GM18858 (cell line): Measurements from ENCODE around the gene HDAC11.

Experiments
- ATAC-seq: cut with Tn5 transposase; IDR thresholded peaks from one replicate; pipeline ENCODE4 v1.9.1; 2021; ENCODE audit not compliant: unreplicated experiment

HDAC11 gene

DNA sequence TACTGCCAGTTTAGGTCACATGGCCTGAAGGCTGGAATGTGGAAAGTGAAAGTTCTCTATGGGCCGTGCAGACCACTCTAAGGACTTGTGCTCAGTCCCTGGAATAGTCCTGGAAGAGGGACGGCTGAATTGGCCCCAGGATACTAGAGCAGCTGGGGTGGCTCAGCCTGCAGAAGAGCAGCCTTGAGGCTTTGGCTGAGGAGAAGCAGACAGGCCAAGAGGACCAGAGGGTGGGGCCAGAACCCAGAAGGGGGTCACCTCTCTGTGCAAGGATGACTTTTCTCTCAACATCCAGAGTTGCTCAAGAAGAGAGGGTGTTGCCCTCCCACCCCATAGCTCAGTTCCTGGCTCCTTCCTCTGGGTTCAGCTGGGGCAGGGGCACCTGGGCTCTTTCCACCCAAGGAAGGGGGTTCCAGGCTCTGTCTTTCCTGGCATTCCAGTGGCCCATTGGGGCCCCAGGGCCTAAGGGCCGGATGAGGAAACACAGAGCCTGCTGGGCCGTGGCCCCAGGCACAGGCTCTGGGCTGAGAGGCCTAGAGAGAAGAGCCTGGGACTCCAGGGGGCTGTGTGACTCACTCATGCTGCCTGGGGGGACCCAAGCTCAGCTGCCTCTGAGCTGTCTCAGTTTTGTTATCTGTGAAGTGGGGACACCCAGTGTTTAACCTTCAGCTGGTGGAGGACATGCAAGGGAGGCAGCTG lies 60.3 kb downstream of the HDAC11 start:
- no peak for ATAC-seq

DNA sequence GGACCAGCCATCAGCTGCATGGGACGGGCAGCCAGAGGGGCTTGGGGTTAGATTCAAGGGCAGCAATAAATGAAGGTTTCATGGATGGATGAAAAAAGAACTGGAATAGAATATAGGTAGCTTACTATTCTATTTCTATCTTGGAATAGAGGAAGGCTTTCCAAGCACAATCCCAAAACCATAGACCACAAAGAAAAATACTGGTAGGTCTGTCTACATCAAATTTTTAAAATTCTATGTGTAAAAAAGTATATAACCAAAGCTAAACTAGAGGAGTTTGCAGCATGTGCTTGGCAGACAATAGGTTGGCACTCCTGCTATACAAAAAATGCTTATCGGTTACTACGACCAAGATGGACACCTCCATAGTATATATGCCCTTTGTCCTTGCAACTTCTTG lies 61.6 kb downstream of the HDAC11 start:
- no peak for ATAC-seq

DNA sequence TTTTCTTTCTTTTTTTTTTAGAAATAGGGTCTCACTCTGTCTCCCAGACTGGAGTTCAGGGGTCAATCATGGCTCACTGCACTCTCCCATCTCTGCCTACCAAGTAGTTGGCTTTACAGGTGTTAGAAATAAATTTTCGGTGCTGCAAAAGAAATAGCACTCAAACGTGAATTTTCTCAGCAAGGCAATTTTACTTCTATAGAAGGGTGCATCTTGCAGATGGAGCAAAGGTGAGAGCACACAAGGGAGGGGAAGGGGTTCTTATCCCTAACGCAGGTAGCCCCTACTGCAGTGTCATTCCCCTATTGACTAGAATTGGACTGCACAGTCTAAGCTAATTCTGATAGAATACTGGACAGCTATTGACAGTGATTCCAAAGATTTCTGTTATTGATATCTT lies 62.0 kb downstream of the HDAC11 start:
- ATAC-seq = no peak

DNA sequence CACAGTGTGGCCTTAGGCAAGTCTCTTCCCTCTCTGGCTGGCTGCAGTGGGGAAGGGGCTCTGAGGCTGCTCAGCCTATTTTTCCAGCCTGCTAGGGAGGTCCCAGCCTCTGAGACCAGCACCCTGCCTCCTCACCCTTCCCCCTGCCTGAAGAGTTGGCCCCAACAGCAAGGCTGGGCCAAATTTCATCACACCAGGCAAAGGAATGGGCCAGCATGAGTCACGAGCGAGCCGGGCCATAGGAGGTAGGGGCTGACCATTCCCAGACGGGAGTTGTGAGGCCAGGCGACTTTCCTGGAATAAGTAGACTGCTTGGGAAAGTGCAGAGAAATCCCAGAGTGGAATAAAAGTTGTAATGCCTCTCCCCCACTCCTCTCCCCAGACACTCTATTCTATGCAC lies 63.1 kb downstream of the HDAC11 start:
- ATAC-seq = no peak

DNA sequence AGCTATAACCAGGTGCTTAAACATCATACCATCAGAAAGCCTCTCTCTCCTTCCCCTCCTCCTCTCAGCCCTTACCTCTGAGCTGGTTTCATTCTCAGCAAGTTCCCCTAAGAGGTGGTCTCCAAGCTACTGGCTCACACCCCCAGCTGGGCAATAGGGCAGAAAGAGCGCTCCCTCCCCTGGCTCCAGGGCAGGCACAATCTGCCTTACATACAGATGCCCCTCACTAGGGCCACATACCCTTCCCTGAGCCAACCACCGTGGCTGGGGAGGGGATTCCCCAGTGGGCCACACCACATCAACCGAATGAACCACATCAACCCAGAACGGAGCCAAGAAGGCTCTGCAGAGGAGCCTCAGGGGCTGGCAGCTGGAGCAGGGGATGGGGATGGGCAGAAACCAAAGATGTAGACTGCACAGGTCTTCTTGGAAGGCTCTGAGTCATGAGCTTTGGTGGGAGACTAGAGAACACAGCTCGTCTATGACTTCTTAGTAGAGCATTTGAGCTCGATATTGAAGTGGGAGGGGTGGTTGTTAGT lies 64.3 kb downstream of the HDAC11 start:
- ATAC-seq = no peak

DNA sequence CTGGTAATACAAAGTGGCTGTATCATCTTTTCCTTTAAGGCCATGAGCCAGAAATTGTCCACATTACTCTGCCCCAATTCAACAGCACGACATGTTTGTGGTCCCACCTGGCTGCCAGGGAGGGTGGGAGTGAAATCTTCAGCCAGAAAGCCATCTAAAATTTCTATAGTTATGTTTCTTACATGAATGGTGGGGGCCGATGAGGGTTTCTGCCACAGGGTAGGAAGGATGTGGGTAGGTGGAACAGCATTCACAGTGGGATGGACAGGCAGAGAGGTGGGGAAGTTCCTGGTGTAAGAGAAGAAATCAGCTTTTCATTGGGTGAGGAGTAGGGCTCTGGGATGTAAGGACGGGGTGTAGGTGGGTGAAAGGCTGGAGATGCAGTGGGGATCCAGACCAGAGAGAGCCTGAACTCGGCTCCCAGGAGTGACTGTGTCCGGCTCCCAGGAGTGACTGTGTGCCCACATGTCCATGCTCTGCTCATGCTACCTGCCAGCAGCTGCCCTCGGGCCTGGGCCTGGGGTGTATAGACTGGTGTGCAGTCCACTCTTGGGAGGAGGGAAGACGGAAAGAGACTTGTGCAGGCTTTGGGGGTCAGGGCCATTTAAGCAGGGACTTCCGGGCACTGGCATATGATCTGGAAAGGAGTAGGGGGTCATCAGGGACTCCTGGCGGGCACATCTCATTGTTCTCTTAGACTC lies 65.0 kb downstream of the HDAC11 start:
- ATAC-seq = no peak

DNA sequence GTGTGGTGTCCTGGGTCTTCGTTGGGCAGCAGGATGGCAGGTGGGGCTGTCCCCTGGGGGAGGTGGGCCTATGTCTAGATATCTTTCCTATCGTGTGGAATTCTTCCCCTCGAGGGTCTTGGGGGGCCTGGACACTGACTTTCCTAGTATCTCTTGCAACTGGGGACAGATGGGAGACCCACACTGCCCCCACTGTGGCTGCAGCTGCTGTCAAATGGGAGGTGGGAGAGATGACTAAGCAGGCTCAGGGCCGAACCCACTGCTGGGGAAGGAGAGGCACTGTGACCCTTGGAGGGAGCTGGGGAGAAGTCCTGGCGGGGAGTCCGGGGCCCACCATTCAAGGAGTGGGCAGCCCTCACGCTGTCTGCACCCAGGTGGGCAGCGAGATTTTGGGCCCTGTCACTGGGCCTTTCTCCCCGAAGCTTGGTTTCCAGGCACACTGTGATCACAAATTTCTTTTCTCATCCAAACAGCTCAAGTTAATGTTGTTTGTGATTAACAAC lies 65.9 kb downstream of the HDAC11 start:
- ATAC-seq = no peak

DNA sequence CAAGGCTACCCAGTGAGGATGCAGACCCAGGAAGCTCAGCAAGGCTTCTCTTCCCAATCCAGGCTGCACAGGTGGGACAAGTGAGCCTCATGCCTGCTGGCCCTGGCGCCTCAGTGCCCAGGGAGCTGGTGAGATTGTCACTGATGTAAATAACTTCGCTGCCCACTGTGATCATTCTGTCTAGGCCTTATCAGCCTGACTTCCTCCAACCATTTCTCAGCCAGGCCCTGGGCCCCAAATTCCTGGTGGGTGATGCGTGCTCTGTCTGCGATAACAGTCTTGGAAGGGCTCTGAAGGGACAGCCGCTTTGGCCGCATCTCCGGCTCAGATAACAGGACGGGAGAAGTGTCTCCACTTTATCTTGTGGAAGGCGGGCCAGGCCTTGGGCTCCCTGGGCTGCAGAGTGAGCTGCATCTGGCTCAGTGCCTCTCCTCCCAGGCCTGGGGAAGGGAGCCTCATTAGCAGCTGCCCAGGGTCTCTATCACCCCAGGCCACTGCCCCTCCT lies 66.6 kb downstream of the HDAC11 start:
- ATAC-seq = no peak

DNA sequence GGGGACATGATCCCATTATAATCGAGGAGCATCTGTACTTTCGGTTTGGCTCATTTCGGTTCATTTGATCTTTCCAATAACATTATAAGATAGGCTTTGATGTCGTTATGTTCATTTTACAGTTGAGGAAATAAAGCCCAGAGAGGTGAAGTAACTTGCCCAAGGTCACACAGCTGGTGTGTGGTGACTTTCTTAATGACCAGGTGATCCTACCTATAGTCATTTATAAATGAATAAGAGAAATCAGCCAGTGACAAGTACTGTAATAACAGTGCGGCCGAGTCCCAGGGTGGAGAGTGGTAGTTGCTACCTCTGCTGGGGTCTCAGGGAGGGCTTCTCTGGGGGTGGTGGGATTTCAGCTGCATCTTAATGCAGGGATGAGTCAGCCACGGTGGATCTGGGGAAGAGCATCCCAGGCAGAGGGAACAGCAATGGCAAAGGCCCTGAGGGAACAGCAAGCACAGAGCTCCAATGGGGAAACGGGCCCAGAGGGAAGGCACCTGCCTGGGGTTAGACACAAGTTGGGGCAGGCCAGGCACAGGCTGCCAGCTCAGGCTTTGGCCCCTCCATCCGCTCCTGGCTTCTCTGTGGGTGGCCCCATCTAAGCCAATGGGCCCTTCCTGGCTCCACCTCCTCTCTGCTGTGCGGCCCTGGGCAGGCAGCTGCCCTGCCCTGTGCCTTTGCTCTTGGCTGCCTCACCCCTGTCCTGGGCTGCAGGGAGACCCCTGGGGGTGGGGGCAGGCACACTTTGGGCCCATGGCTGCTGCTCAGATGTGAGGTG lies 67.7 kb downstream of the HDAC11 start:
- no peak for ATAC-seq

DNA sequence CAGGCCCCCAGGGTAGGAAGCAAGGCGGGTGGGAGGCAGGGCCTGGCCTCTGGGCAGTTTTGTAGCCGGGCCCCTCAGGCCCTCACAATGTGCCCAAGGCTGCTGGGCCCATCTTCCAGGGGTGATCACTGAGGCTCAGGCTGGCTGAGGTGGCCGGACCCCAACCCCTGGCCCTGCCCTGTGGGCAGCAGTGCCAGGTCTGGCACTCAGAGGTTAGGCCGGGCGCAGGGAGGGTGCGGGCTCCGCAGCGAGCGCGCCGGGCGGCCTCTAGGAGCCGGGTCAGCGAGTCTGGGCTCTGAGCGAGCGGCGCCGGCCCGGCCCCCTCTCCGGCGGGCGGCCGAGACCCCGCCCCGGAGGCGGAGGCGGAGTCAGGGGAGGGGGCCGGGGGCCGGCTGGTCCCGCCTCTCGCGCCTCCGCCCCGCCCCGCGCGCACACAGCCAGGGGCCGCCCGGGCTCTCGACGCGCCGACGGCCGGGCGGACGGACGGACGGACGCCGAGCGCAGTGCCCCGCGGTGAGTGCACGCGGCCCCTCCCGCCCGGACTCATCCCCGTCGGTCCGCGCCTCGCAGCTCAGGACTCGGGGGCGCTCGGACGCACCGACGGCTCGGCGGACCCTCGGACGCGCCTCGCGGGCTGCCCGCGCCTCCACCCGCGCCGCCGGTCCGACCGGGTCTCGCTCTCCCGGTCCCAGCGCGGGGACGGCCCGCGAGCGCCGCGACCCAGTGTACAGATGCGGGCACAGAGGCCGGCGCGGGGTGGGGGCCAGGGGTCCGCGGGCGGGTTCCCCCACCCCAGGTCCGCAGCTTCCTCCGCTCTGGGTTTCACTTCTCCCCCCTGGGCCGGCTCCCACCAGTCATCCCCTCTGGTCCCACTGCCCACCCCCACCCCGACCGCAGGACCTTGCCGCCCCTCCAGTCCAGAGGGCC lies 68.9 kb downstream of the HDAC11 start, which contains the start of gene FBLN2:
Gene FBLN2 (plus strand): TSS at position 430 of the 927 bp plus-strand sequence. CDS start 21,231 bp downstream, outside the sequence.
- ATAC-seq = no peak

DNA sequence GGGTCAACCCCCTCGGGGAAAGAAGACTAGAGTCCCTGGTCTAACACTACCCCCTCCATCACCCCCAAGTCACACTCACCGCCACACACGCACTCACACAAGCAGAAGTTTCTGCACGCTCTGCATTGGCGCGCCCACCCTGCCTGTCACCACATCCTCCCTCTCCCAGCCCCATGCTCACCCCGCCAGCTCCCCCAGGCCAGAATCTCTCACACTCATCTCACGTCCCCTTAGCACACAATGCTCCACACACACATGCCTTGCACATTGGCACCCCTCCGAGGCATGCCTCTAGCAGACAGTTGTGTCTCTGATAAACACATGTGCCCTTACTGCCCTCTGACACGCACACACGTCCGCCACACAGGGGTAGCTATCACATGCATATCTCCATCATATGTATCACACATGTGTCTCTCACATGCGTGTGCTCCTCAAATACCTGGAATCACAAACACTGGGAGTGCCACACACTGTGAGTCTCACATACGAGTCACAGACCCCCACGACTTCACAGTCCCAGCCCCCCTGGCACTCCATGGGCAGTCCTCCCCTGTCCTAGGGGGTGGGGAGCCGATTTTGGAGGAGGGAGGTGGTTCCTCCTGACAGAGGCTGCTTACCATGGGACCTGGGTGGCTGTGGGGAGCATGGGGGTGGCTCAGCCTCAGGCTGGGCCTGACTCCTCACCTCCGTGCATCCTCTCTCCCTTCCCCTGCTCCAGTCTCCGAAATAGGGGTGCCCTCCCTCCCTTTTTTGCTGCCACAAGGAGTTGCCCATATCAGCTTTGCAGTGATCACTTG lies 69.7 kb downstream of the HDAC11 start:
- no peak for ATAC-seq

DNA sequence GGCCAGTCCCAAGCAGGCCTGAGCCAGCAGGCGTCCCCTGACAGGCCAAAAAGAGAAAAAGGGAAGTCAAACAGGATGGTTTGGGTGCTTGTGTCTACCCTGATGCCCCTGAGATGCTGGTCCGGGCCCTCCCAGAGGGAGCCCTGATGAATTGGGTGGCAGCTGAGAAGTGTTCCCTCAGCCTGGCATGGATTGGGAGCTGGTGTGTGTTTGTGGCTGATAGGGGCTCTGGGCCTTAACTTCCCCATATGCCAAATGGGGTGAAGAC lies 70.3 kb downstream of the HDAC11 start:
- ATAC-seq = no peak

DNA sequence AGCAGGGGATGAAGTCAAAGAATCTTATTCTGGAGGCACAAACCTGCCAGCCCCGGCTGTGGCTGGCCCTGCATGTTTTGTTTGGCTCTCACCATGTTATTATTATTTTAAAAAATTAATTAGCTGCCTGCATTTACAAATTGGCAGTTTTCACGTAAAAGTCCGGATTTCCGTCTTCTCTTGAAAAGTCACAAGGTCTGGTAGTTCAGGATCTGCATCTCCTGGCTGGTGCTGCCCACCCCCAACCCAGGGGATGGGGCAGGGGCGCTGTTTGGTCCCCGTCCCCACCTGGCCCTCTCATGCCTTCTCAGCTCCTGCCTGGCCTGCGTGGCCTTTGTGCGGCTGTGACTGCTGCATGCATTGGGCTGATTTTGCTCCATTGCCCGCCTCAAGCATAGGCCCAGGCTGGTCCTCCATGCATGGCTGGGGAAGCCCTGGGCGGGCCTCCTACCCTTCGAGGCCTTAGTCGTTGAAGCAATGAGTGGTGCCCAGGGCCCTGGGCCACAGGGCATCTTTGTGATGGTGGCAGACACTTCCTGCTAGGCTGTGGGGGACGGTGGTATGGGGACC lies 70.8 kb downstream of the HDAC11 start:
- no peak for ATAC-seq

DNA sequence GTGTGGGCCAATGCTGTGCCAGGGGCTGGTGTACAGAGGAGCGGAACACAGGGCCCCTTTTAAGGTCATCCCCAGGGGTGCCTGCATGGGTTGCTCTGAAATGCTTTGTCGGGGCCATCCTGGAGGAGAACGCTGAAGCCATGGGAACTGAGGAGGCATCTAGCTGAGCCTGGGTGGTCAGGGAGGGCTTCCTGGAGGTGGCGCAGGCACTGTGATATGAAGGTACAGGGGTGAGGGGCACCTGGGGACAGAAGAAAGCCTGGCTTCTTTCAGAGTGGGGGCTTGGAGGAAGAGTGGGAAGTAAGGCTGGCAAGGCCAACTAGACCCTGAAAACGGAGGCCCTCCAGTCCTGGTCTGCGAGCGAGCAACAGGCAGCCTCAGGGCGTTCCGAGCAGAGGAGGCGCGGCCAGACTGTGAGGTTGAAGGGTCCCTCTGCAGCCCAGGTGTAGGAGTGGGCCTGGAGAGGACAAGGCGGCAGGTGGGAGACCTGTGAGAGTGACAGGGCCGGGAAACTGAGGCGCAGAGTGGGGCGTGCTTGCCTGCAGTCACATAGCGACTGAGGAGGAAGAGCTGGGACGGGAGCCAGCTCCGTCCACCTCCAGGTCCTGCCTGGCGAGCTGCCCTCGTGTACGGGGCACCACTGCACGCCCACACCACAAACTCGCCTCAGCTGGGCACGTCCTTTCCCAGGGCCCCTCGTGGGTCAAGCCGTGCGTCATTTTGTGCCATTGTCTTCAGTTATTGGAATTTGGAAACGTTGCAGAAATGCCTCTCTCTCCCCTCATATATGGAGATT lies 72.9 kb downstream of the HDAC11 start:
- no peak for ATAC-seq

DNA sequence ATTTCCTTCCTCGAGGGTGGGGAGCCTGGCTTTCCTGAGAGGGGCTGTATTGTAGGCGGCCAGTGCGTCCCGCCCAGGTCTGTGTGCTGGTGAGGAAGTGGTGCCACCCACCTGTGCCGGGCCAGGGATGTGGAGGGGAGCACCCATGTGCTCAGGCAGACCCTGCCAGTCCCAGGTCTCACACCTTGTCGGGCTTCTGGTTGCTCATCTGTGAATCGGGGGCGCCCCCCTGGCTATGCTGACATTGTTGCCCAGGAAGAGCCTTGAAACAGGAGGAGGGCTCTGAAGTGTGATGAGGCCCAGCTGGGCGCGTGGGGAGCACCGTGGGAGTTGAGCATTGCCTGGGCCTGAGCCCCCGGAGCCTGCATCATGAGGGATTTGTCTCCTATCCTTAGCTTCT lies 73.6 kb downstream of the HDAC11 start:
- no peak for ATAC-seq

DNA sequence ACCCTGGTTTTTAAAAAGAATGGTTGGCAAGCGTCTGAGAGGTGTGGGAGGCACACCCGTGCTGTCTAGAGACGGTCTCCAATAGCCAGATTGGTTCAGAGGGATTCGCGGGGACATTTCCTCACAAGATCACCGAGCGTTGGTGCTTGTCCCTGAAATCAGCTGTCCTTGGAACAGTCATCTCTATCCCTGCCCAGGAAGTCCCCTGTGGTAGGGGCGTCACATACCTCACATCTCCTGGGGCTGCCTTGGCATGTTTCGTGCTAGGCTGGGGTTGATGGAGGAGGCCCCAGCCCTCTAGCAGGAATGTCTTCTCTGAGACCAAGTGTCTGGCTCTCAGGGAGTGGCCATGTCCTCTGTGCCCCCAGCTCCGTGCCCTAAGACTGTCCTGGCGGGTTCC lies 75.6 kb downstream of the HDAC11 start:
- no peak for ATAC-seq
